Prostate gland (tissue), 2 donors: Measurements from ENCODE around the gene SIGLEC11.

Experiments used
- POLR2A ChIP-seq: fragments of 450-650 bp; IDR thresholded peaks from one replicate; pipeline ENCODE4 v1.6.1; 2016; ENCODE audit warnings: antibody characterized with exemption, mild to moderate bottlenecking
- POLR2AphosphoS5 ChIP-seq: sonication (generic); formaldehyde crosslinking; IDR thresholded peaks from one replicate; pipeline ENCODE4 v1.6.1; 2017; ENCODE audit warnings: antibody characterized with exemption
- TF ChIP-seq, protein P1 (sequence below), 4 experiments: fragments of 200-600 bp in 2 of 4; fragments of 450-650 bp in 2 of 4; sonication (generic) in 2 of 4; IDR thresholded peaks; 1 replicate in 3 of 4; 2 replicates in 1 of 4; pipeline ENCODE4 v1.5.1; 2016 to 2019; ENCODE audit warnings: antibody characterized with exemption in 4 of 4, mild to moderate bottlenecking in 2 of 4, moderate library complexity in 2 of 4

- TF ChIP-seq, protein P1, sequence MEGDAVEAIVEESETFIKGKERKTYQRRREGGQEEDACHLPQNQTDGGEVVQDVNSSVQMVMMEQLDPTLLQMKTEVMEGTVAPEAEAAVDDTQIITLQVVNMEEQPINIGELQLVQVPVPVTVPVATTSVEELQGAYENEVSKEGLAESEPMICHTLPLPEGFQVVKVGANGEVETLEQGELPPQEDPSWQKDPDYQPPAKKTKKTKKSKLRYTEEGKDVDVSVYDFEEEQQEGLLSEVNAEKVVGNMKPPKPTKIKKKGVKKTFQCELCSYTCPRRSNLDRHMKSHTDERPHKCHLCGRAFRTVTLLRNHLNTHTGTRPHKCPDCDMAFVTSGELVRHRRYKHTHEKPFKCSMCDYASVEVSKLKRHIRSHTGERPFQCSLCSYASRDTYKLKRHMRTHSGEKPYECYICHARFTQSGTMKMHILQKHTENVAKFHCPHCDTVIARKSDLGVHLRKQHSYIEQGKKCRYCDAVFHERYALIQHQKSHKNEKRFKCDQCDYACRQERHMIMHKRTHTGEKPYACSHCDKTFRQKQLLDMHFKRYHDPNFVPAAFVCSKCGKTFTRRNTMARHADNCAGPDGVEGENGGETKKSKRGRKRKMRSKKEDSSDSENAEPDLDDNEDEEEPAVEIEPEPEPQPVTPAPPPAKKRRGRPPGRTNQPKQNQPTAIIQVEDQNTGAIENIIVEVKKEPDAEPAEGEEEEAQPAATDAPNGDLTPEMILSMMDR (IDR thresholded peaks at IDR 0.05): no peak
- TF ChIP-seq POLR2AphosphoS5 (no peak), POLR2A (no peak)
These were observed 33.3 kb downstream of the SIGLEC11 start for GRCh38 chr19:49927526-49928264.
